Amniotic epithelial cell (primary cell): Measurements from ENCODE around the gene ABCA5.

ENCODE experiments used
- DNase-seq: peaks from one replicate; pipeline ENCODE4 v3.0.0-alpha.2; 2010; ENCODE audit warnings: low read depth

ABCA5 gene

GRCh38 chr17:69254187-69254586 is 72.7 kb downstream of the ABCA5 start:
- peak; percentile 59 for DNase-seq

GRCh38 chr17:69250641-69251040 is 76.3 kb downstream of the ABCA5 start:
- peak; percentile 48 for DNase-seq

- DNase-seq, result peak; percentile 60
Observed at GRCh38 chr17:69246726-69247375, 80.1 kb downstream of the ABCA5 start.

GRCh38 chr17:69246202-69246601 is 80.7 kb downstream of the ABCA5 start:
- no peak for DNase-seq

GRCh38 chr17:69245617-69246016 is 81.3 kb downstream of the ABCA5 start:
- no peak for DNase-seq

- no peak for DNase-seq
Observed at GRCh38 chr17:69239611-69240600, 87.0 kb downstream of the ABCA5 start.

GRCh38 chr17:69236946-69237345 is 90.0 kb downstream of the ABCA5 start:
- no peak for DNase-seq

- no peak for DNase-seq
Observed at GRCh38 chr17:69236464-69236863, 90.5 kb downstream of the ABCA5 start.

GRCh38 chr17:69235338-69236058 is 91.4 kb downstream of the ABCA5 start:
- DNase-seq, result peak; percentile 77

- DNase-seq, result peak; percentile 14
Observed at GRCh38 chr17:69232650-69233049, 94.3 kb downstream of the ABCA5 start.

GRCh38 chr17:69231521-69231920 is 95.4 kb downstream of the ABCA5 start:
- DNase-seq, result no peak

GRCh38 chr17:69230939-69231338 is 96.0 kb downstream of the ABCA5 start:
- no peak for DNase-seq

GRCh38 chr17:69228576-69228975 is 98.4 kb downstream of the ABCA5 start, which contains the start of gene ABCA10:
Gene ABCA10, minus strand, starts transcription at chr17:69228824. Its CDS starts 3,466 bp downstream, at chr17:69225358.
- peak; percentile 14 for DNase-seq

- no peak for DNase-seq
Observed at GRCh38 chr17:69228018-69228417, 98.9 kb downstream of the ABCA5 start.

- DNase-seq, result no peak
Observed at GRCh38 chr17:69227541-69227940, 99.4 kb downstream of the ABCA5 start.

GRCh38 chr17:69223809-69224208 is 103.1 kb downstream of the ABCA5 start:
- DNase-seq, result peak; percentile 79

- no peak for DNase-seq
Observed at GRCh38 chr17:69222707-69223258, 104.2 kb downstream of the ABCA5 start.

GRCh38 chr17:69220098-69220497 is 106.8 kb downstream of the ABCA5 start:
- no peak for DNase-seq

- DNase-seq, result no peak
Observed at GRCh38 chr17:69218986-69219385, 107.9 kb downstream of the ABCA5 start.

GRCh38 chr17:69213059-69213813 is 113.7 kb downstream of the ABCA5 start:
- no peak for DNase-seq

GRCh38 chr17:69208640-69209039 is 118.3 kb downstream of the ABCA5 start:
- no peak for DNase-seq
